Measurements from ENCODE around the gene CDC42SE2. TPM values are rescaled to one million over a fixed set of nuclear protein-coding genes. Genes with fewer than 3 reads are reported as not detected.

The CDC42SE2 gene
- total and polyA plus RNA-seq, 12 donors = 5.1 to 26.7 (median 19.2) TPM

DNA sequence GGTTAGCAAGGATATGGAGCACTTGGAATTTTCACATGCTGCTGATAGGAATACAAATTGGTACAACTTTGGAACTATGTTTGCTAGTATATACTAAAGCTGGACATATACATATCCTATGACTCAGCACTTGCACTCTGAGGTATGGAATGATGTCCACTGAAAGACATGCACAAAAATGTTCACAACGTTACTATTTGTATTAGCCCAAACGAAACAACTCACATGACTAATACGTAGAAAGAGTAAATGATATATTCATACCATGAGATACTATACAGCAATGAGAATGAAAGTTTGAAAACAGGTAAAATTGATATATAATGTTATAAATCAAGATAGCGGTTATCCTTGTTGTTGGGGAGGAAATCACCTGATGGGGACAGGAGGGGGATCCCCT lies 45.5 kb upstream of the CDC42SE2 start:
- no peak overlapping the region for H3K4me3 ChIP-seq
- WGBS, 4 donors = 80 to 88% (median 85%) methylated on average over 4 of the region's 4 CpGs
- TF ChIP-seq POLR2A (IDR thresholded peaks at IDR 0.05) = no peak
- TF ChIP-seq, protein P1, sequence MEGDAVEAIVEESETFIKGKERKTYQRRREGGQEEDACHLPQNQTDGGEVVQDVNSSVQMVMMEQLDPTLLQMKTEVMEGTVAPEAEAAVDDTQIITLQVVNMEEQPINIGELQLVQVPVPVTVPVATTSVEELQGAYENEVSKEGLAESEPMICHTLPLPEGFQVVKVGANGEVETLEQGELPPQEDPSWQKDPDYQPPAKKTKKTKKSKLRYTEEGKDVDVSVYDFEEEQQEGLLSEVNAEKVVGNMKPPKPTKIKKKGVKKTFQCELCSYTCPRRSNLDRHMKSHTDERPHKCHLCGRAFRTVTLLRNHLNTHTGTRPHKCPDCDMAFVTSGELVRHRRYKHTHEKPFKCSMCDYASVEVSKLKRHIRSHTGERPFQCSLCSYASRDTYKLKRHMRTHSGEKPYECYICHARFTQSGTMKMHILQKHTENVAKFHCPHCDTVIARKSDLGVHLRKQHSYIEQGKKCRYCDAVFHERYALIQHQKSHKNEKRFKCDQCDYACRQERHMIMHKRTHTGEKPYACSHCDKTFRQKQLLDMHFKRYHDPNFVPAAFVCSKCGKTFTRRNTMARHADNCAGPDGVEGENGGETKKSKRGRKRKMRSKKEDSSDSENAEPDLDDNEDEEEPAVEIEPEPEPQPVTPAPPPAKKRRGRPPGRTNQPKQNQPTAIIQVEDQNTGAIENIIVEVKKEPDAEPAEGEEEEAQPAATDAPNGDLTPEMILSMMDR (IDR thresholded peaks at IDR 0.05) = no peak
- H3K4me1 ChIP-seq (replicated peaks in 1 of 2) = no peaks in the 10 kb centered on the region
- no peak overlapping the region for H3K27ac ChIP-seq
- H3K9me3 ChIP-seq (replicated peaks in 1 of 3) = no peaks in the 10 kb centered on the region
- intact Hi-C loops (cut with DNase I) = no loop called here
- DNase-seq = no peak
- no peaks in the 10 kb centered on the region for H3K27me3 ChIP-seq
- no peaks in the 10 kb centered on the region for H3K36me3 ChIP-seq (replicated peaks in 1 of 2)

DNA sequence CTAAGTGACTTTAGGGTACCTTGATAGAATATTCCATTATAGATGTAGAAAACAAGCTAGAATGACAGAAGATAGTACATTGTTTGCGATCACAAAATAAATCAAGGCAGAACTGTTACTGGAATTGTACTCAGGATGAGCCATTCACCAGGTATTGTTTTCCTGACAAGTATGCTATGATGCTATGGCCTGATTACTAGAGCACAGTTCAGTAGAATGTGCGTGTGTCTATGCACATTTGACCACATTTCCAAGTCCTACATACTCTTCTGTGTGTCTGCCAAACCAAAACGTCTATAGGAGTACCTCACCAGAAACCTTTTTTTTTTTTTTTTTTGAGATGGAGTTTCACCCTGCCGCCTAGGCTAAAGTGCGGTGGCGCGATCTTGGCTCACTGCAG lies 43.3 kb upstream of the CDC42SE2 start:
- TF ChIP-seq, protein P1 (IDR thresholded peaks at IDR 0.05) = no peak
- TF ChIP-seq POLR2A (IDR thresholded peaks at IDR 0.05) = no peak
- Histone ChIP-seq H3K27me3 (no peaks in the 10 kb centered on the region), H3K9me3 (replicated peaks in 1 of 3) (no peaks in the 10 kb centered on the region), H3K36me3 (replicated peaks in 1 of 2) (no peaks in the 10 kb centered on the region), H3K27ac (no peak overlapping the region), H3K4me3 (no peak overlapping the region), H3K4me1 (replicated peaks in 1 of 2) (no peaks in the 10 kb centered on the region)
- DNase-seq = no peak
- 90 to 93% (median 92%) methylated on average over 7 of the region's 7 CpGs for WGBS, 4 donors
- intact Hi-C loops (cut with DNase I) = no loop called here

DNA sequence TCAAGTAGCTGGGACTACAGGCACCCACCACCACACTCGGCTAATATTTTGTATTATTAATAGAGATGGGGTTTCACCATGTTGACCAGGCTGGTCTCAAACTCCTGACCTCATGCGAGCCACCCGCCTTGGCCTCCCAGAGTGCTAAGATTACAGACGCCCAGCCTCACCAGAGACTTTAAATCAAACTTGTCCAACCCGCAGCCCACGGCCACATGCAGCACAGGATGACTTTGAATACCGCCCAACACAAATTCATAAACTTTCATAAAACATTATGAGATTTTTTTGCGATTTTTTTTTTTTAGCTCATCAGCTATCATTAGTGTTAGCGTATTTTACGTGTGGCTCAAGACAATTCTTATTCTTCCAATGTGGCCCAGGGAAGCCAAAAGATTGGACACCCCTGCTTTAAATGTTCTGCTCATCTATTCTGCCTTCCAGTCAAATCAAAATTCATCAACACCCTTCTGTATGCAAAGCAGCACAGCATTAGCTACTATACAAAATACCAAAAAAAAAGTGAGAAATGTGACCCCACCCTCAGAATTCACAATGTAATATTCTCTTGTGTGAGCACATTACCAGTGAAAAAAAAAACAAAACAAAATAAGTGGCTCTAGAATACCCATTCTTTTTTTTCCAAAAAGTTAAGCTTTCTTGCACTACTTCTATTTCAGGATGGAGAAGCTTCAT lies 42.7 kb upstream of the CDC42SE2 start:
- no peak overlapping the region for H3K27ac ChIP-seq
- no peak for DNase-seq
- 80 to 92% (median 85%) methylated on average over 10 of the region's 10 CpGs for WGBS, 4 donors
- H3K4me3 ChIP-seq = no peak overlapping the region
- no peaks in the 10 kb centered on the region for H3K9me3 ChIP-seq (replicated peaks in 1 of 3)
- H3K4me1 ChIP-seq (replicated peaks in 1 of 2) = no peaks in the 10 kb centered on the region
- H3K36me3 ChIP-seq (replicated peaks in 1 of 2) = no peaks in the 10 kb centered on the region
- intact Hi-C loops (cut with DNase I) = no loop called here
- H3K27me3 ChIP-seq = no peaks in the 10 kb centered on the region
- TF ChIP-seq POLR2A (IDR thresholded peaks at IDR 0.05) = no peak
- TF ChIP-seq, protein P1 (IDR thresholded peaks at IDR 0.05) = no peak

DNA sequence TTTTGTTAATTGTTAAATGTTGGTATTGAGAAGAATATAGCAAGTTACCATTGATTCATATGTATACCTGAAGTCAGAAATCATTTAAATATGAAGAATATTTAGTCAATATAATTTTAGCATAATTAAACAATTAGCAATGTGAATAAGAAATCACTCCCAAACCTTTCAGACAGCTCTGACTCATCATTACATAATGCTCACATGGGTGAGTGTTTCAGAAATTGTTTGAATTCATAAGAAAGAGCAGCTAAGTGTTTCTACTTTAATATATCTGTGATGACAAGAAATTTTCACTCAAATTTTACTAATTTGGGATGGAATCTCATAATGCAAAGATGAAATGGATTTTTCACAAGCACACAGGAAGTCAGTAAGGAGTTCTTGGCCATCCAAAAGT lies 42.0 kb upstream of the CDC42SE2 start:
- no peak overlapping the region for H3K4me3 ChIP-seq
- no peaks in the 10 kb centered on the region for H3K36me3 ChIP-seq (replicated peaks in 1 of 2)
- no peaks in the 10 kb centered on the region for H3K4me1 ChIP-seq (replicated peaks in 1 of 2)
- H3K9me3 ChIP-seq (replicated peaks in 1 of 3) = no peaks in the 10 kb centered on the region
- intact Hi-C loops (cut with DNase I) = no loop called here
- DNase-seq = no peak
- H3K27me3 ChIP-seq = no peaks in the 10 kb centered on the region
- TF ChIP-seq, protein P1 (IDR thresholded peaks at IDR 0.05) = no peak
- H3K27ac ChIP-seq = no peak overlapping the region

Data from adrenal gland (tissue), 12 donors.